ENCODE results near the gene NT5M.
"Not testable (repeated sequence)": the region's sequence is repeated elsewhere in the genome, so short reads cannot be mapped to it uniquely, and the experiment has no call there.

Gene NT5M

DNA sequence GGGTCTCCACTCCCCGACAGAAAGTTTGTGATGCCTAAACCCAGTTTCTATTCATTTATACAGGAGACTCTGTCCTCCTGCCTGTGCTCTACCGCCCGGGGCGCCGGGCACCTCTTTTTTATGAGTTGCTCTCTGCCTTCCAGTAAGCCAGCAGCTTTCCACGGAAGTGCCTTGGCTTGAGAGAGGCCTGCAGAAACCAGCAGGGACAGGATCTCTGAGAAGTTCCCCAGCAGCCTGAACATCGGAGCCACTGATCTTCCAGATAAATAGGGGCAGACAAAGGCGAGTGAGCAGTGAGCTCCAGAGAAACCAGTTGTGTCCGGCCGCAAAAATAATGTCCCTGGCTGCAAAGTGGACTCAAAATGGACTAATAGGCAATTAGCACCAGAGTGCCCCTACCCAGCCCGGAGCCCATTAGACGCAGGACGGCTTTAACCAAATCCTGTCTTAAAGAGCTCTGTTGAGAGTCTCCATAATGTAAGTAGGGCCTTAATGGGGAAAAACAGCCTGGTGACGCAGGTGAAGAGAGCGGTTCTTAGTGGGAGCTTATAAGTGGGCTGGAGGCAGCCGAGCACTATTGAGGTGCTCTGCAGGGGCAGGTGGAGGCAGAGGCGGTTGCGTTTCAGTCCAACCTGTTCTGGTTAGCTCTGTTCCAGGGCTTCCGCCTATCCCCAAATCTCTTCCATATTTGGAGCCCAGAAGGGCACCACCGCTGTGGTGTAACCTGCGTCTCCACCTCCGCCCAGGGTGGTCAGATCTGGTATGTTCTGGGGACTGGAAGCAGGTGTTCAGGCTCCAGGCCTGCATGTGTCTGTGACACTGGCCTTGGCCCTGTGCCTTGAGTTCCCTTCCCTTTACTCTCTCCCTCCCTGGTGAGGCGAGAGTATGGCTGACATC lies 74.1 kb downstream of the NT5M start:
- no peak for DNase-seq (ENCODE audit: low spot score)

DNA sequence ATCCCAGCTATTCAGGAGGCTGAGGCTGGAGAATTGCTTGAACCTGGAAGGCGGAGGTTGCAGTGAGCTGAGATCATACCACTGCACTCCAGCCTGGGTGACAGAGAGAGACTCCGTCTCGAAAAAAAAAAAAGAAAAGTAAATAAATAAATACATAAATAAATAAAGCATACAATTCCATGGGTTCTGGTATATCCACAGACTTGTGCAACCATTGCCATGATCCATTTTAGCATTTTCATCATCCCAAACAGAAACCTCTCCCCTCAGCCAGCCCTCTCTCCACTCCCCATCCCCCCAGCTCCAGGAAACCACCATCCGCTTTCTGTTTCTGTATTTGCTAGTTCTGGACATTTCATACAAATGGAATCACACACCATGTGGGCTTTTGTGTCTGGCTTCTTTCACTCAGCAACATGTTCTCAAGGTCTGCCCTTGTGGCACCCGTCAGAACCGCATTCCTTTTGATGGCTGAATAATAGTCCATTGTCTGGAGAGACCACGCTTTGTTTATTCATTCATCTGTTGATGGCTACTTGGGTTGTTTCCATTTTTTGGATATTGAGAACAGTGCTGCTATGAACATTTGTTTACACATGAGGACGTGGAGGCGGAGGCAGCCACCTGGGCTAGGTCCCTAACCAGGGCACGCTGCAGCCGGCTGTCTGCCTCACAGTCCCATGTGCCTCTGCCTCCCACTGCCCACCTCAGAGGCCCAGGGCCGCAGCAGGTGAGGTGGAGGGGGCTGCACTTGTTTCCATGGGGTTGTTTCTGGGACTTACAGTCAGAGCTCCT lies 76.2 kb downstream of the NT5M start:
- DNase-seq (ENCODE audit: low spot score) = no peak

DNA sequence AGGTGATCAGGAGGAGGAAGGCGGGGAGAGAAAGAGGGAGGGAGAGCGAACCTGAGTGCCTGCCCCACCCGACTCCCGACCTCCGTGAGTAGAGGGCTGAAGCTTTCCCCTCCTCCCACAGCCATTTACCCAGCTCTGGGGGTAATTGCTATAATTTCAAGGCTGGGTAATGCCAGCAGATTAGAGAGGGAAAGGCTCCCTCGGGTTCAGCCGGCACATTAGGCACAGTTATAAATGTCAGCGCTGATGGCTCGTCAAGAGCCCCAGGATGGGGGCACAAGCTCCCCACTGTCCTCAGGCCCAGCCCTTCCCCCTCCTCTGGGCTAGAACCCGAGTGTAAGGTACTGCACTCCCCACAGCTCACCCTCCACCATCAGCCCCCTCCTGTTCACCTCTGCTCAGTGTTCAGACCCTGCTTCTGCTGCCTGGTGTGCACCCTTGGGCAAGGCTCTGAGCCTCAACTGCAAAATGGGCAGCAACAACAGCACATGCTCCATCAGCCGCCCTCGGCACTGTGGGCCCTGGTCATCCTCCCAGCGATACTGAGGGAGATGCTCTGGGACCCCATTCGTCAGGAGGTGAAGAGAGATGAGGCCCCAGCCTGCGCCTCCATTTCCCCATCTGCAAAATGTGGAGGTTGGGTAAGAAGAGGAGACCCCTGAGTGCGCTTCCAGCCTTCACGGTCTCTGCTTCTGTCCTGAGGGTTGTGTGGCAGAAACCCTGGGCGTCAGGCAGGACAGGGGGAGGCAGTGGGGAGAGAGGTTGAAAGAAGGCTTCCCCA lies 77.2 kb downstream of the NT5M start:
- DNase-seq (ENCODE audit: low spot score) = no peak

DNA sequence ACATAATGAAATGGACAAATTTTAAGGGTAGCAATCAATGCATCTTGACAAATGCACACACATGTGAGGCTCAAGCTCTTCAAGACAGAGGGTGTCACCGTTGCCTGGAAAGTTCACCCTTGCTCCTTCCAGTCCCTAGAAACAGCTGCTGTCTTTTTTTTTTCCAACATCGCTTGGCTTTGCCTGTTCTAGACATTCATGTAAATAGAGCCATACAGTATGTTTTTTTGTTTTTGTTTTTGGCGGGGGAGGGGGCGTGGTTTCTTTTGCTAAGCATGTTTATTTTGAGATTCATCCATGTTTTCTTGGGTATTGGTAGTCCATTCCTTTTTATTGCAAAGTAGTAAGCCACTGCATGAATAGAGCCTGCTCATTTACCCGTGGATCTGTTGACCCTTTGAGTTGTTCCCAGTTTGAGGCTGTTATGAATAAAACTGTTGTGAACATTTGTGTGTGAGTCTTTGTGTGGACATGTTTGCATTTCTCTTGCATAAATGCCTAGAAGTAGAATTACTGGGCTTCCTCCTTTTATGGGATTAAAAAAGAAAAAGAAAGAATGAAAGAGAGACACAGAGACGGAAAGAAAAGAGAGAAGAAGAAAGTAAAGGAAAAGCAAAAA lies 78.4 kb downstream of the NT5M start:
- DNase-seq (ENCODE audit: low spot score) = no peak

DNA sequence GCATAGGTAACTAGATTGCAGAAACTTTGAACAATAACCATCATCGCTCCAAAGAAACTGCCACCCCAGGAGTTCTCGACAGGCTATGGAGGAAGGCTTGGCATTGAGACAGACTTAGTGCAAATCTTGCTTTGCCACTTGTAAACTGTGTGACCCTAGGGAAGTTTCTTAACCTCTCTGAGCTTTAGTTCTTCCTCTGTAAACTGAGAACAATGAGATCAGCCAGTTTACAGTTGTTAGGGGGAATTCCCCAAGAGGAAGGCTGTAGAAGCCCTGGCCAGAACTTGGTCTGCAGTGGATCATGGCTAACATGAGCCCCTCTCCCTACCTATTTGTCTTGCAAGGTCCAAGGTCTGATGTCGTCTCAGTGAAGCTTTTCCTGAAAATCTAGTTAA lies 78.9 kb downstream of the NT5M start:
- DNase-seq (ENCODE audit: low spot score) = no peak

DNA sequence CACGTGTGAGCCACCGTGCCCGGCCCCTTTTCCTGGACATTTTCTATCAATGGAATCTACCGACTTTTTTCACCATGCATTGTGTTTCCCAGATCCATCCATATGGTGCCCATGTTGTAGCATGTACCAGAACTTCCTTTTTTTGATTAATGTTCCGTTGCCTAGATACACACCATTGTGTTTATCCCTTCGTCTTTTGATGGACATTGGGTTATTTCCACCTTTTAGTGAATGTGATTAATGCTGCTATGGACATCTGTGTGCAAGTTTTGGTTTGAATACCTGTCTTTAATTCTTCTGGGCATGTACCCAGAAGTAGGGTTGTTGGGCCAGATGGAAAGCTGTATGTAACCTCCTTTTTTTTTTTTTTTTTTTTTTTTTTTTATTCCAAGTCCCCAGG lies 79.8 kb downstream of the NT5M start:
- DNase-seq (ENCODE audit: low spot score) = no peak

DNA sequence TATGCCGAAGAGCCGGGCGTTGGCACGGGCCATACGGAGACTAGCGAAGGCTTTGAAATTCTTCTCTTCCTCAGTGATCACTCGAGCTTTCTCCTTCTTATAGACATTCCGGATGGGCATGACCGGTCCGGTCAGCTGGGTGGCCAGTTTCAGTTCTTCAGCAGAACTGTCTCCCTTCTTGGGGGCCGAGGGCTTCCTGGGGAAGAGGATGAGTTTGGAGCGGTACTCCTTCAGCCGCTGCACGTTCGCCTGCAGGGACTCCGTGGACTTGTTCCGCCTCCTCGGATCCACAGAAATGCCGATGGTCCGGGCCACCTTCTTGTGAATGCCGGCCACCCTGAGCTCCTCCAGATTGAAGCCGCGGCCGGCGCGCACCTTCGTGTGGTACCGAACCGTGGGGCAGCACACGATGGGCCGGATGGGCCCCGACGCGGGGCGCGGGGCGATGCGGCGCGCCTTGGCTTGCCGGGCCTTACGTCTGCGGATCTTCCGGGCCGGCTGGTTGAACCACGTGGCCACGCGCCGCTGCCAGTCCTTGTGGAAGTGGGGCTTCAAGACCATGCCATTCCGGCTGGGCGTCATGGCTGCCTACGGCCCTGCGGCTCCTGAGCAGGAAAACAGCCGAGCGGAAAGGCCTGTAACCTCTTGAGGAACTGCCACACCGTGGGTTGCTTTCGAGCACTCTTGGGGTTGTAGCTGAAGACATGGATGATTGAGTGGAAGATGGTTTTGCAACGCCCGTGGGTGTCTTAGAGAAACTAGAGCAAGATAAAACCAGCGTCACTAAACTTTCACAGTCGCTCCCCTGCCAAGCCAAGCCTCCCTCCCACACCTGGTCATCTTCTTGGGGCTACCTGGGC lies 80.5 kb downstream of the NT5M start:
- DNase-seq (ENCODE audit: low spot score) = not testable (repeated sequence)

DNA sequence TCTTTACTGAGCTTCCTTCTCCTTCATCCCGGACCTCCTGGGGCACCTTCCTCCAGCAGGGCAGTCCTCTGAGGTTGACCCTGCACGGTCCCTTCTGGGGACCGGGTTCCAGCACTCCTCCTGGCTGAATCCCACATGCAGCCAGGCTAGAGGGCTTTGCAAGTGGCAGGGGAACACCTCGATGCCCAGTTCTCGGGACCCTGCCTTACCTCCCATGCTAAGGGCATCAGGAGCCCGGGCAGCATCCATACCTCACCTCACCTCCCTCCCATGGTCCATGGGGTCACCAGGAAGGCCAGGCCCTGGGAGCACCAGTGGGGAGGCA lies 81.1 kb downstream of the NT5M start:
- DNase-seq (ENCODE audit: low spot score) = no peak

DNA sequence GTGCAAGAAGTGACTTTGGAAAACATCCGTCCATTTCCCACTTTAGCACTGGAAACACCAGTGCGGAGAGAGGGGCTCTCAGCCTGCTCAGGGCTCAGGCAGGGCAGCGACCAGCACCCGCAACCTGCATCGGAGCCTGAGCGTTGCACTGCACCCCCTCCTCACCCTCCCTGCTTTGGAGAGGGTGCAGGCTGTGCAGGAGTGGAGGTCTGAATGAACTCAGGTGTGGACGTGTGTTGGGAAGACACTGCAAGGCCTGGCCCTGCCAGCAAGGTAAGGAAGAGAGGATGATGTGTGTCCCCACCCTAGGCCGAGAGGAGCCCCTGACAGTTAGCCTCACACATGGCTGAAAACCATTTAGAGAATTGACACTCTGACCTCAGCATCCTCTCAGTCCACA lies 81.8 kb downstream of the NT5M start:
- no peak for DNase-seq (ENCODE audit: low spot score)

DNA sequence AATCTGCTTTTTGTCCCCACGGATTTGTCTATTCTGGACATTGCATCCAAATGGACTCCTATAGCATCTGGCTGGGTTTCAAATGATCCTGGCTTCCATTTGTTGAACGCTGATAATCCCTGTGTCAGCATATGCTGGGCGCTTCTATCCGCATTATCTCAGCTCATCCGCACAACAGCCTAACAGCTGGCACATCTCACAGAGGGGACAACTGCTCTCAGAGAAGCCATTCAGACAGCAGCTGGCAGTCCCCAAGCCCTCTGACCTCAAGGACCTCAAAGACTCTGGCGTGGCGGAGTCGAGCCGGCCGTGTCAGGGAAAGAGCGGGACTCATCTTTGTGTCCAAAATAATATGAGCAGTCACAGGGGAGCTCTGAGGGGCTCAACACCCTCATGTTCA lies 82.3 kb downstream of the NT5M start:
- DNase-seq (ENCODE audit: low spot score) = no peak

DNA sequence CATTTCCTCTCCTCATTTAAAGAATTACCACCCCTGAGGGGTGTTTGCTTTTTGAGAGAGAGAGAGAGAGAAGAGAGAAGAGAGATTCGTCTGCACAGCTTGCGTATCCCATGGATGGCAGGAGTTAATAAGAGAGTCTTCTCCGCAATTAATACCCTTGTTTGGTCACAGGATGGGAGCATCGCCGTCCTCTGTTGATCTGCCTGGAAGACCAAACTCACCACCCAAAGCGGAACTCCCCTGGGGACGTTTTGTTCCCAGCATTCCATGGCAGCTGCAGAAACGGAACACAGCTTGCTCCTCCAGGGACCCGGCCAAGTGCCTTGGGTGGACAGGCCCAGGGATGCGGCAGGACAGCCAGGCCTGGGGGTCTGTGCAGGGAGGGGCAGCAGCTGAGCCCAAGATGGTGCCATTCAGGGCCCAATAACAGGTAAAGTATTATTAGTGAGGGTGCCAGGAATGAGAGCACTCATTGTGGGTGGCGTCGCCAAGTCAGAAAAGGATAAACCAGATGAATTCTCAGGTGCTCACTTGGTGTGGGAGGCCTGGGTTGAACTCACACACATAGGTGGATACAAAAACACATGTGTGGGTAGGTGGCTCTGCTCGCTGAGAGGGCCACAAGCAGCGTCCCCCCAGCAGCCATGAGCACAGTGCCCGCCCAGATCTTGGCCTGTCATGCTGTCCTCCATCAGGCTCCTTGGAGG lies 83.1 kb downstream of the NT5M start:
- DNase-seq (ENCODE audit: low spot score) = no peak

DNA sequence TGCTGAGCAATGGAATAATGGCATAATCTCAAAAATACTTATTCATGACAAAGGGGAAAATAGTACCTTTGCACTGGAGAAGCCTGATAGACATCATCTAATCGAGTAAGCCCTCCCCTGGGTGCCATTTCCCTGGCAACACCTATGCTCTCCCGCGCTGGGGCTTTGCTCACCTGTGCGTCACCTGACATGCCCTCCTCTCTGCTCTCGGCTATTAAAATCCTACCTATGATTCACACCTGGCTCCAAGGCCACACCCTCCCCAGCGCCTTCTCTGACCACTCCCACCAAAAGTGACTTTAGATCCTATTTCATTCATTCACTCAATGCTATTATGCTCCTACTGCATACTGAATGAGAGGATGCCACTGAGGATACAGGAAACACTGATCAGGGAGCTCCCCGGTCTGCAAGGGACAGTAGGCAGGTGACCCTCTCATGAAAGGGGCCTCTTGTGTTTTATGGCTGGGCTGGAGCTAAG lies 83.9 kb downstream of the NT5M start:
- no peak for DNase-seq (ENCODE audit: low spot score)

DNA sequence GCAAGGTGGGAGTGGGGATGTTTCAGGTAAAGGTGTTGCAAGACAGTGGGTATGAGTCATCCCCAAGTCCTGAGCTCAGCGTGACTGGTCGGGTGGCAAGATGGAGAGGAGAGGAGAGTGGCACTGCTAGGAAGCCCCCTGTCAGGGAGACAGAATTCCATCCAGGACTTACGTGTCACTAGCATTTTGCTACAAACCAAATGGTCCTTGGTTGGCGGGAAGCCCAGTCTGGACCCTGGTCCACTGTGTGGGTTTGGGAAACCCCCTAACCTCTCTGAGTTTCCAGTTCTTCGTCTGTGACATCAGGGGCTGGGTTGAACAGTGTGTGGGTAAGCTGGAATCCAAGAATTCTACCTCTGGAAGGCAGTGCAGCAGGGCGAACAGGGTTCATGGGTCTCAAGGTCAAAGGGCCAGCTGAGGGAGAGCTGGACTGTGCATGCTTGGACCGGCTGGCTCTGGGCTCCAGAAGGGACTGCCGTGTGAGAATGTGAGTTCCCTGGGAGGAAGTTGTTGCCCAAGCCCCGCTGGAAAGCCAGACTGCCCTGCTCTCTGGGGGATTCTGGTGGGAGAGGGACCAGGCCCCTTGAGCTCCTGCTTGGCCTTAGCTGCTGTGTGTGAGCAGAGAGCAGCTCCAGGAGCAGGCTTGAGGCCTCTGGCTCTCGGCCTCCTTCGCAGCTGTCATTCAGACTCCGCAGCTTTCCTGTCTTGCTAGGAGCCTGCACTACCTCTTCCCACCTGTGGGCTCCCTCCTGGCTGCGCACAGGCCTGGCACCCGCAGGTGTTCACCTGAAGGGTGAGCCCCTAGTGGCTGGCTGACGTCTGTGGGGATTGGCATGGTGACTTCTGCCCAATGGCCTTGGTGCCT lies 84.6 kb downstream of the NT5M start:
- no peak for DNase-seq (ENCODE audit: low spot score)

DNA sequence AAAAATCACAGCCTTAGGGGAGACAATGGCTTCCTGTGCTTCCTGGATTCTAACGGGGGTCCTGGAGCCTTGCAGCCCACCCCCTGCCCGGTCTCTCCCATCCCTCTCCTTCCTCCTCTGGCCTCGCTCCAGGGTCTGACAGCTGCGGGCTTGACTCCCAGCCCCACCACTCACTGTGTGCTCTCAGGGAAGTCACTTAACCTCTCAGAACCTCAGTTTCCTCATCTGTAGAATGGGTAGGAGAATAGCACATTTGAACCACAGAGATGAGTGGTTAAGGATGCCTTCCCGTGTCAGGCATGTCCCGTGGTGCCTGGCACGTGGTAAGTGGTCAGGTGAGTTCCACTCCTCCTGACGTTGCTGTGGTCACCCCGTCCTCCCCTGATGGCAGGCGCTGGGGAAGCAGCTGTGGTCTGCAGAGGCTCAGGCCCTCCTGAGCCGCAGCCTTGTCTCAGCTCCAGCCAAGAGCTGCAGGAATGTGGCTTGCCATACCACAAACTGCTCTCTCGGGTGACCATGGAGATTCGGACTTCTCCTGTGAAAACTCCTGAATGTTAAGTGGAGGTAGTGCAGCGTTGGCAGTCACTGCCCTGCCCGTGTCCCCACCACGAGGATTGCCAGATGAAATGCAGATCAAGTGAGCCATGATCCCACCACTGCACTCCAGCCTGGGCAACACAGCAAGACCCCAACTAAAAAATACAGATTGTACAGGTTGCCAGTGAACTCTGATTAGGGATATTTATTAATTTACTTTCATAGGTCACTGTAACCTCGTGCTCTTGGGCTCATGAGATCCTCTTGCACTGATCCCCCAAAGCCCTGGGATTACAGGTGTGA lies 85.7 kb downstream of the NT5M start:
- DNase-seq (ENCODE audit: low spot score) = no peak

DNA sequence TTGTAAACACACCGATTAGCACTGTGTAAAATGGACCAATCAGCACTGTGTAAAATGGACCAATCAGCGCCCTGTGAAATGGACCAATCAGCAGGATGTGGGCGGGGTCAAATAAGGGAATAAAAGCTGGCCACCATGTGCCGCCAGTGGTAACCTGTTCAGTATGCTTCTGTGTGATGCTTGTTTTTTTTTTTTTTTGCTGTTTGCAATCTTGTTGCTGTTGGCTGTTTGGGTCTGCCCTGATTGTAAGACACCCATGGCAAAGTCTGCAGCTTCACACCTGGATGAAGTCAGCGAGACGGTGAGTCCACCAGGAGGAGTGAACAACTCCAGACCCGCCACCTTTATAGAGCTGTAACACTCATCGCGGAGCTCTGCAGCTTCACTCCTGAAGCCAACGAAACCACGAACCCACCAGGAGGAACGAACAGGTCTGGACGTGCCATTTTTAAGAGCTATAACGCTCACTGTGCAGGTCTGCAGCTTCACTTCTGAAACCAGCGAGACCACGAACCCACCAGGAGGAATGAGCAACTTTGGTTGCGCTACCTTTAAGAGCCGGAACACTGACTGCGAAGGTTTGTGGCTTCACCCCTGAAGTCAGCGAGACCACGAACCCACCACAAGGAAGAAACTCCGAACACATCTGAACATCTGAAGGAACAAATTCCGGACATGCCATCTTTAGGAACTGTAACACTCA lies 88.6 kb downstream of the NT5M start:
- no peak for DNase-seq (ENCODE audit: low spot score)

DNA sequence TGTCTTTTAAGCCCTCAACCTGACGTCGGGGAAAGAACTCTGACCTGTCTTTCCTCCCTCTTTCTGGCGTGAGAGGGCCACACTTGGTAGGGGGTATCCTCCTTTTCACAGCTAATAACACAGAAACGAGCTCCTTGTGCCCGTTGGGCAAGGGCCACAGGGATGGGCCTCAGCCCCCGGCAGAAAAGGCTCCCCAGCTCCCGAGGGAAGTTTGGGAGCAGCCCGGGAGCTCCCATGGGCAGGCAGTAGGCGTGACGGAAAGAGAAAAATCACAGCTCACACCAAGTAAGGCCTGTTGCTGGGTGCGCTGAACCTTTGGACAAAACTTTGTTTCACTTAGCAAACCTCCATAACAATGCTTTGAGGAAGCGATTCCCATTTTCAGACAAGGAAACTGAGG lies 90.8 kb downstream of the NT5M start:
- DNase-seq (ENCODE audit: low spot score) = no peak

DNA sequence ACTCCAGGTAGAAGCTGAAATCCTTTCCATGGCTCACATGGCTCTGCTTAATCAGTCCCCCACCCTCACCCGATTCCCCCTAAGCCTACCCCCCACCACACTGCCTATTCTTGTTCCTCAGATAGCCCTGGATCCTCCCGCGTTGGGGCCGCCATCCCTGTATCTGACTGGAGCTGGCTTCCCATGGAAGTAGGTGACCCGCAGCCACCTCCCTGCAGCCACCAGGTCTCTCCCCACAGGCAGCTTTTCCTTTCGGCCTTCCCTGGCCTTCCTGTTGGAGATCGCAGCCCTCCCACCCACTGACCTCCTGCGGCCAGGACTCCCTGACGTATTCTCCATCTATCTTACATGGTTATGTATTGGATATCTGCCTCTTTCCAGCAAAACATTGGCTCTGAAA lies 91.3 kb downstream of the NT5M start:
- no peak for DNase-seq (ENCODE audit: low spot score)

DNA sequence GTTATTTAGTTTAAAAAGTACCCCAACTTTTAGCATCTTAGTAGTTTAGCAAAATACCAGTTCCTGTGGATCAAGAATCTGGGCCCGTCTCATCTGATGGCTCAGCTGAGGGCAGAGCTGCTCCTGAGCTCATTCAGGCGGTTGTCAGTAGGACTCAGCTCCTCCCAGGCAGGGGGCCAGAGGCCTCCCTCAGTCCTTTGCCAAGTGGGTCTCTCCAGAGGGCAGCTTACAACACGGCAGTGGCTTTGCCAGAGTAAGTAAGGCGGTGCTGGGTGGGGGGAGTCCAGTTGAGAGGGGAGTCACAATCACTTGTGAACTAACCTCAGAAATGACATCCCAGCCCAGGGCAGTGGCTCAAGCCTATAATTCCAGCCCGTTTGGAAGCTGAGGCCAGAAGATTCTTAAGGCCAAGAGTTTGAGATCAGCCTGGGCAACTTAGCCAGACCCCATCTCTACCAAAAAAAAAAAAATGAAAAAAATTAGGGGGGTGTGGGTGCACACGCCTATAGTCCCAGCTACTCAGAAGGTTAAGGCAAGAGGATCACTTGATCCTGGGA lies 92.2 kb downstream of the NT5M start:
- no peak for DNase-seq (ENCODE audit: low spot score)
